Upper lobe of right lung (tissue), 1 donor: Measurements from ENCODE around the gene HOPX. TPM values are rescaled to one million over a fixed set of nuclear protein-coding genes. Genes with fewer than 3 reads are reported as not detected.
A peak's percentile ranks its signal among the peaks of the same experiment; 100 is the strongest.

Experiments
- ATAC-seq: fragments of 200-7000 bp; cut with Tn5 transposase; one replicate; pipeline ENCODE4 v1.9.1; 2020; ENCODE audit warnings: mild to moderate bottlenecking, moderate library complexity
- DNase-seq: peaks from one replicate; pipeline ENCODE4 v3.0.0-alpha.2; 2020
- H3K27ac ChIP-seq: fragments of 200-600 bp; one replicate; pipeline ENCODE4 v1.8.0; 2022
- H3K27me3 ChIP-seq: fragments of 200-600 bp; one replicate; pipeline ENCODE4 v1.8.0; 2022; ENCODE audit warnings: mild to moderate bottlenecking
- H3K36me3 ChIP-seq: fragments of 200-600 bp; one replicate; pipeline ENCODE4 v1.8.0; 2022
- H3K4me1 ChIP-seq: fragments of 200-600 bp; one replicate; pipeline ENCODE4 v1.8.0; 2022
- H3K4me3 ChIP-seq: fragments of 200-600 bp; one replicate; pipeline ENCODE4 v1.8.0; 2022; ENCODE audit warnings: mild to moderate bottlenecking
- H3K9me3 ChIP-seq: fragments of 200-600 bp; one replicate; pipeline ENCODE4 v1.8.0; 2022
- CTCF ChIP-seq: fragments of 200-600 bp; IDR thresholded peaks from one replicate; pipeline ENCODE4 v1.8.0; 2022; ENCODE audit warnings: antibody characterized with exemption
- intact Hi-C: fragments of 100-400 bp; cut with DNase I; formaldehyde crosslinking; loops from one replicate; pipeline ENCODE4 v1.11.0; 2022
- total RNA-seq: library from RNA; stranded (reverse); fragmentation: NEBNext Ultra II Directional; extraction: Animal tissue kit (Norgen Biotek cat#: 25700); gene quantifications from one replicate; pipeline ENCODE4 v1.2.1, GENCODE V29; 2021
- donor health status: DM: no; HTN: yes; CAD: no; lungs with severe emphysema.

The HOPX gene
- total RNA-seq, 1 donor from 2014 or later = 520 TPM

- intact Hi-C loops = no loop called here
- ATAC-seq = no peak
Observed at GRCh38 chr4:56686537-56687231, 5.6 kb upstream of the HOPX start.

GRCh38 chr4:56684320-56685050 lies 3.4 kb upstream of the HOPX start:
- Histone ChIP-seq H3K9me3 (no peaks in the 10 kb centered on the region), H3K27me3 (no peaks in the 10 kb centered on the region), H3K4me1 (peaks cover 7% of the 10 kb centered on the region), H3K27ac (no peak overlapping the region), H3K36me3 (no peaks in the 10 kb centered on the region), H3K4me3 (no peak overlapping the region)
- no peak for TF ChIP-seq CTCF
- intact Hi-C loops = no loop called here
- ATAC-seq (no peak), DNase-seq (no peak)

More at GRCh38 chr4:56686537-56687231, 5.6 kb upstream of the HOPX start:
- no peaks in the 10 kb centered on the region for H3K36me3 ChIP-seq
- H3K9me3 ChIP-seq = no peaks in the 10 kb centered on the region
- TF ChIP-seq CTCF = no peak
- DNase-seq = no peak
- H3K27ac ChIP-seq = no peak overlapping the region
- H3K27me3 ChIP-seq = no peaks in the 10 kb centered on the region
- H3K4me1 ChIP-seq = peaks cover 7% of the 10 kb centered on the region
- no peak overlapping the region for H3K4me3 ChIP-seq

- Histone ChIP-seq H3K9me3 (no peaks in the 10 kb centered on the region), H3K27ac (no peak overlapping the region), H3K4me1 (peaks cover 7% of the 10 kb centered on the region), H3K36me3 (no peaks in the 10 kb centered on the region), H3K27me3 (no peaks in the 10 kb centered on the region), H3K4me3 (no peak overlapping the region)
- no peak for ATAC-seq
- no peak for DNase-seq
- no peak for TF ChIP-seq CTCF
- intact Hi-C loops = no loop called here
Observed at GRCh38 chr4:56683455-56683854, 2.4 kb upstream of the HOPX start.

GRCh38 chr4:56681853-56682525 lies 893 bp upstream of the HOPX start:
- TF ChIP-seq CTCF = no peak
- no peaks in the 10 kb centered on the region for H3K9me3 ChIP-seq
- peak overlapping the region; percentile 40 for H3K4me3 ChIP-seq
- no peaks in the 10 kb centered on the region for H3K36me3 ChIP-seq
- DNase-seq (no peak), ATAC-seq (no peak)
- H3K4me1 ChIP-seq = peaks cover 7% of the 10 kb centered on the region
- H3K27me3 ChIP-seq = no peaks in the 10 kb centered on the region
- peak overlapping the region; percentile 76 for H3K27ac ChIP-seq
- intact Hi-C loops = no loop called here

GRCh38 chr4:56680266-56680665 lies 830 bp downstream of the HOPX start:
- Histone ChIP-seq H3K27me3 (no peaks in the 10 kb centered on the region), H3K36me3 (no peaks in the 10 kb centered on the region), H3K4me3 (peak overlapping the region; percentile 40), H3K27ac (peak overlapping the region; percentile 76), H3K4me1 (peaks cover 7% of the 10 kb centered on the region), H3K9me3 (no peaks in the 10 kb centered on the region)
- DNase-seq (no peak), ATAC-seq (peak; percentile 80)
- no peak for TF ChIP-seq CTCF
- intact Hi-C loops = no loop called here
